RWPE1 (cell line): ENCODE results near the gene KRT78.

ENCODE experiments used
- CTCF ChIA-PET: fragments of 350-600 bp; sonication (Branson Sonifier 250); formaldehyde crosslinking; extraction: SDS; loops from one replicate; lab custom pipeline; 2021; lab: Yijun Ruan, JAX
- POLR2A ChIA-PET: fragments of 400-600 bp; formaldehyde crosslinking; extraction: SDS; loops from one replicate; lab custom pipeline; 2020; ENCODE audit warnings: antibody characterized with exemption; ENCODE audit not compliant: low non-redundant PET; lab: Yijun Ruan, JAX
- DNase-seq: peaks from one replicate; pipeline ENCODE4 v3.0.0; 2012; ENCODE audit warnings: low spot score
- H3K27ac ChIP-seq: fragments of 450-650 bp; 2 replicates; pipeline ENCODE4 v1.5.1; 2017
- CTCF ChIP-seq: fragments of 450-650 bp; conservative IDR thresholded peaks from 2 replicates; pipeline ENCODE4 v1.5.1; 2017; ENCODE audit warnings: low read depth, mild to moderate bottlenecking

The KRT78 gene

GRCh38 chr12:52832985-52833905, 15.5 kb downstream of the KRT78 start:
- TF ChIP-seq CTCF: no peak
- no peak for DNase-seq
- no peak overlapping the region for H3K27ac ChIP-seq
- POLR2A ChIA-PET: no interaction called here
- CTCF ChIA-PET: interaction anchor here (0.5 to 1.0 kb wide), 5 partner anchors 236 to 994 kb away, joined by 3 to 7 read pairs (median 4); no protein-coding TSS in a partner anchor

GRCh38 chr12:52832451-52832850, 16.3 kb downstream of the KRT78 start:
- ChIA-PET CTCF (interaction anchor here (0.7 to 1.0 kb wide), 2 partner anchors 15 to 333 kb away, joined by 4 to 7 read pairs; no protein-coding TSS in a partner anchor), POLR2A (no interaction called here)
- no peak for TF ChIP-seq CTCF
- DNase-seq: no peak
- no peak overlapping the region for H3K27ac ChIP-seq

DNA sequence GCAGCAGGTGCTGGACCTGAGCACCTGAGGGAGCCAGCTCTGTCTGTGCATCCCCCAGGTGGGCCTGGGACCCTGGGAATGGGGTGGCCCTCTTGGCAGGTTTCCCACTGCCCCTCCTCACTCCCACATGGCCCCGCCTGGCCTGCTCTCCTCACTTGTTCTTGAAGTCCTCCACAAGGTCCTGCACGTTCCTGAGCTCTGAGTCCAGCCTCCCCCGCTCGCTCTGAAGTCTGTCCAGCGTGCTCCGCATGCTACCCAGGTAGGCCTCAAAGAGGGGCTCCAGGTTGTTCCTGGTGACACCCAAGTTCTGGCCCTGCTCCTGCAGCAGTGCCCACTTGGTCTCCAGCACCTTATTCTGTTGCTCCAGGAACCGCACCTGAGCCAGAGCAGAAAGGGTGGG, 17.5 kb downstream of the KRT78 start:
- no peak overlapping the region for H3K27ac ChIP-seq
- no peak for DNase-seq
- ChIA-PET CTCF (no interaction called here), POLR2A (no interaction called here)
- no peak for TF ChIP-seq CTCF

DNA sequence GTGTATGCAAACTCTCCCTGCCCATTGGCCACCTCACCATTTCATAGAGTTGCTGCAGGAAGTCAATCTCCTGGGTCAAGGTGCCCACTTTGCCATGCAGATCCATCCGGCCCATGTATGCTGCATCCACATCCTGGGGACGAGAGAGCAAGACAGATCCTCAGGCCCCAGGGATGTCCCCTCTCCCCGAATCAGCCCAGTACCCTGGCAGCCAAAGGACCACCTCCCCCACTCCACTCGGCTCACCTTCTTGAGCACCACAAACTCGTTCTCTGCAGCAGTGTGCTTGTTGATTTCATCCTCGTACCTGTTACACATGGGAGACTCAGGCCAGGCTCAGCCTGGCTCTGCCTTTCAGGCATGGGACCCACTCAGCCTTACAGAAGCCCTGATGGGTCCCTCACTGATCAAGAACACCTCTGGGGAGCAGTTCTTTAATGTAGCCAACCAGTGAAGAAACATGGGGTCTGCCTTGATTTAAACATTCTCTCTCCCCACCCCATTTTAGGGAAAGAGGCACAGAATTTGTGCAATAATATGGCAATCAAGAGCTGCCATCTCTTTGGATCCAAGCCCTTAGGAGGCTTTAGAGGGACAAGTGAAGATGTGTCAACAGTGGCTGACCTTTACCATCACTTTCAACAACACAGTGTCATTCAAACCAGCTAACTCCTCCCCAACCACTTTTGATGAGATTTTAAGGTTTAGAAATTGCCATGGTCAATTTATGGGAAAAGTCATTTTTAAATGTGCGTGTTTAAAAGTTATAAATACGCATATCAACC, 18.6 kb downstream of the KRT78 start:
- no peak for DNase-seq
- H3K27ac ChIP-seq: no peak overlapping the region
- CTCF ChIA-PET: no interaction called here
- TF ChIP-seq CTCF: no peak
- POLR2A ChIA-PET: no interaction called here

DNA sequence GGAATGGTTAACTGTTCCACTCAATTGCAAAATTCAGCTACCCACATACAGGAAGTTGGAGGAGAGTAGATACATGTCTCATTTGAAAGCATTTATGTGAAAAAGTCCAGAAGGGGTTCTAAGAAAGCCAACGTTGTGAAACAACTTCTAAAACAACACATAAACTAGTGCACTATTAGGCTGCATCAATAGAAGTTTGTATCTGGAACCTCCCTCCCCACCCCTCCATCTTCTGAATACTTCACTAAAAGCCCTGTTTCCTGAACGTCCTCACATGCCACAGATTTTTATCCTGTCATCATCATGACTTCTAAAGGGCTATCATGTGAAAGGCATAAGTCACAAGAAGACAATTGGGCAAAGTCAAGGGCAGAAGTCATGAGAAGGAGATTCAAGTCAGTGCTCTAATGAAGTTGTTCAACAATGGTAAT, 20.2 kb downstream of the KRT78 start:
- ChIA-PET POLR2A (no interaction called here), CTCF (no interaction called here)
- H3K27ac ChIP-seq: no peak overlapping the region
- TF ChIP-seq CTCF: no peak
- DNase-seq: no peak

GRCh38 chr12:52828156-52828555, 20.6 kb downstream of the KRT78 start:
- ChIA-PET POLR2A (no interaction called here), CTCF (no interaction called here)
- H3K27ac ChIP-seq: no peak overlapping the region
- no peak for DNase-seq
- no peak for TF ChIP-seq CTCF
